Activated CD8-positive, alpha-beta memory T cell treated with anti-CD3 and anti-CD28 coated beads, Interleukin-2, amount 50 U/mL, for 48 hours (primary cell): ENCODE data around the gene TSSK6.
A peak's percentile ranks its signal among the peaks of the same experiment; 100 is the strongest.

ENCODE experiments used
- DNase-seq: peaks from one replicate; pipeline ENCODE4 v3.0.0-alpha.2; 2020

TSSK6 gene

DNA sequence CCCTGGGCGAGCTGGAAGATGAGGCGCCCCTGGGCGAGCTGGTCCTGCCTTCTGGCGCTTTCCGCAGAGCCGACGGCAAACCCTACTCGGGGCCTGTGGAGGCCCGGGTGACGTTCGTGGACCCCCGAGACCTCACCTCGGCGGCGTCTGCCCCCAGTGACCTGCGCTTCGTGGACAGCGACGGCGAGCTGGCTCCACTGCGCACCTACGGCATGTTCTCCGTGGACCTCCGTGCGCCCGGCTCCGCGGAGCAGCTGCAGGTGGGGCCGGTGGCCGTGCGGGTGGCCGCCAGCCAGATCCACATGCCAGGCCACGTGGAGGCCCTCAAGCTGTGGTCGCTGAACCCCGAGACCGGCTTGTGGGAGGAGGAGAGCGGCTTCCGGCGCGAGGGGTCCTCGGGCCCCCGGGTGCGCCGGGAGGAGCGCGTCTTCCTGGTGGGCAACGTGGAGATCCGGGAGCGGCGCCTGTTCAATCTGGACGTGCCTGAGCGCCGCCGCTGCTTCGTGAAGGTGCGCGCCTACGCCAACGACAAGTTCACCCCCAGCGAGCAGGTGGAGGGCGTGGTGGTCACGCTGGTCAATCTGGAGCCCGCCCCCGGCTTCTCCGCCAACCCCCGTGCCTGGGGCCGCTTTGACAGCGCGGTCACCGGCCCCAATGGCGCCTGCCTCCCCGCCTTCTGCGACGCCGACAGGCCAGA lies 29.1 kb upstream of the TSSK6 start:
- no peak for DNase-seq

DNA sequence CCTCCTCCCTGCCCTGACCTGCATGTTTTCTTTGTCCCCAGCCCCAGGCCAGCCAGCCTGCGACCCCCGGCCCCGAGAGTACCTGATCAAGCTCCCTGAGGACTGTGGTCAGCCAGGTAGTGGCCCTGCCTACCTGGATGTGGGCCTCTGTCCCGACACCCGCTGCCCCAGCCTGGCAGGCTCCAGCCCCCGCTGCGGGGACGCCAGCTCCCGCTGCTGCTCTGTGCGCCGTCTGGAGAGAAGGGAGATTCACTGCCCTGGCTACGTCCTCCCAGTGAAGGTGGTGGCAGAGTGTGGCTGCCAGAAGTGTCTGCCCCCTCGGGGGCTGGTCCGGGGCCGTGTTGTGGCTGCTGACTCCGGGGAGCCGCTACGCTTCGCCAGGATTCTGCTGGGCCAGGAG lies 28.3 kb upstream of the TSSK6 start:
- DNase-seq, result no peak

DNA sequence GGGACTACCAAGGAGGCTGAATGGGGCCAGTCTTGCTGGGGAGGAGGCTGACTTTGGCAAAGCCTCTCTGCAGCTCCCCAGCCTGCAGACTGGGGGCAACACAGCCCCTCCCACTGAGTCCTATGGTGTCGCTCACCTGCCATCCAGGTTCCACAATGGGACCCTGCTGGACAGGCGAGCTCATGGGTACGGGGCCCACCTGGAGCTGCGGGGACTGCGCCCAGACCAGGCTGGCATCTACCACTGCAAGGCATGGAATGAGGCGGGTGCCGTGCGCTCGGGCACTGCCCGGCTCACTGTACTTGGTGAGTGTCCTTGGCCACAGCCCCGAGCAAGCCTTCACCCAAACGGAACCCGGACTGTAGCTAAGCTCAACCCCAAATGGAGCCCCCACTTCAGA lies 27.8 kb upstream of the TSSK6 start:
- DNase-seq, result no peak

DNA sequence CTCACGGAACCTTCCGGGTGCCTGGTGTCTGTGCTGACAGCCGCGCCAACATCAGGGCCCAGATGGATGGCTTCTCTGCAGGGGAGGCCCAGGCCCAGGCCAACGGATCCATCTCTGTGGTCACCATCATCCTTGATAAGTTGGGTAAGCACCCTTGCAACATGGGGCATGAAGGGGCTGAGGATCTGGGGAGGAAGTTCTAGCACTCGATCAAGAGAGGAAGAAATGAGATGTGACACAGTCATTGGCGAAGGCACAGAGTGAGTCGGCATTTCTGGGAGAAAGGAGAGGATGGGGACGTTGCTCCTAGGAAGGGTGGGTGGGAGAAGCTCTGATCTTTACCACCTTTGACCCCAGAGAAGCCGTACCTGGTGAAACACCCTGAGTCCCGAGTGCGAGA lies 27.2 kb upstream of the TSSK6 start:
- no peak for DNase-seq

DNA sequence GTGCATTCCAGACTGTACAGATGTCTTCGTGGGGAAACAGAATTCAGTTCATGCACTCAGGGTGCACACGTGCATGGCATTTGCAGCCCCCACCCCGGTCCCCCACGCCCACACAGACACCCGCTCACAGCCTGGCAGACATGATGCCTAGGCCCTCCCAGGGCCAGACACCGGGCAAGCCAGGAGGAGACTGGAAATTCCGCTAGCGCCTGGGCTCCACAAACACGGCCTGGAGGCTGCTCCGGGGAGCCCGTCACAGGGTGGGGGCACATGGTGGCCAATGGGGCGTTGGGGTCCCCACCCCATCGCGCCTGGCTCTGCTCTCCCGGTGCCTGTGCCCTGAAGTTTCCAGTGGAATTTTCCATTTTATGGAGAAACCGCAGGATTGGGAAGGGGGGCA lies 26.3 kb upstream of the TSSK6 start:
- DNase-seq, result no peak

DNA sequence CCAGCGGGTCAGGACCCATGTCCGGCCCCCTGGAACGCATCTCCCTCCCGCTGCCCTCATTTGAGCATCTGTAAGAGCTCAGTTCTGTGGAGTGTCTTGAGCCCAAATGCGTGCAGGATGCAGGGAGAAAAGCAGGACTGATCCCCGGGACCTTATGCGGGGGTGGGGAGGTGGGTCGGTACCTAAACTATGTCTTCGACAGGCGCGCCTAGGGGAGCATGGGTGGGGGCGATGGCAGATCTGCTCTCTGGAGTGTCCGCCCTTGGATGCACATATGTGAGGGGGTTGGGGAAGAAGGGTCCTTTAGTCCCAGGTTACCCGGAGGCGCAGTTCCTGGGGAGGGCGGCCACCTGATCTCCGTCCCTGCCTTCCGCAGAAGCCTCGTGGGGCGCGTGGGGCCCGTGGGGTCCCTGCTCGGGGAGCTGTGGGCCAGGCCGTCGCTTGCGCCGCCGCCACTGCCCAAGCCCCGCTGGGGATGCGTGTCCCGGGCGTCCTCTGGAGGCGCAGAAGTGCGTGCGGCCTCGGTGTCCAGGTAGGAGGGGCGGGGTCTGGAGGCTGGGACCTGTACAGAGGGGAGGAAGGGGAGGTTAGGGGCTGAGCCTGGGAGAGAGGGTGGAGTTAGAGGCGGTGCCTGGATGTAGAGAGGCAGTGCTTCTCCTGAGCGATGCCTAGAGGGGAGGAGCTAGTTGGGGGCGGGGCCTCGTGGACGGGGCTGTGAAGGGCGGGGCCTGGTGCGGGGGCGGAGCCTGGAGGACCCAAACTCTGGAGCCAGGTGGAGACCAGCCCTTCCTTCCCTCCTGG lies 25.6 kb upstream of the TSSK6 start:
- DNase-seq, result peak; percentile 91

DNA sequence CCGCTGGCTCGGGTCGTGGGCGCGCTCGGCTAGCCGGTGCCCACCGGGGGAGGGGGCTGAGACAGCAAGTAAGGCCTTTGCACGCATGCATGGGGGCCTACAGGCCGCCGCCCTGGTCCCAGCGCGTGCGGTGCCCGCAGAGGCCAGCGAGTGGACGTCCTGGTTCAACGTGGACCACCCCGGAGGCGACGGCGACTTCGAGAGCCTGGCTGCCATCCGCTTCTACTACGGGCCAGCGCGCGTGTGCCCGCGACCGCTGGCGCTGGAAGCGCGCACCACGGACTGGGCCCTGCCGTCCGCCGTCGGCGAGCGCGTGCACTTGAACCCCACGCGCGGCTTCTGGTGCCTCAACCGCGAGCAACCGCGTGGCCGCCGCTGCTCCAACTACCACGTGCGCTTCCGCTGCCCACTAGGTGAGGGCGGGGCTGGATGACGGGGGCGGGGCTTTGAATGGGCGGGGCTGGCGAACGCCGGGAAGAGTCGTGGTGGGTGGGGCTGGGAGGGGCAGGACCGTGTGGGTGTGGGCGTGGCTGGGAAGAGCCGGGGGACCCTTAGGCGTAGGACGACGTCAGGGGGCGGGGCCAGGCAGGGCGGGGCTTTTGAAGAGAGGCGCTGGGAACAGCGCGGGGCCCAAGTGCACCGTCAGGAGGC lies 24.8 kb upstream of the TSSK6 start:
- DNase-seq, result peak; percentile 89

DNA sequence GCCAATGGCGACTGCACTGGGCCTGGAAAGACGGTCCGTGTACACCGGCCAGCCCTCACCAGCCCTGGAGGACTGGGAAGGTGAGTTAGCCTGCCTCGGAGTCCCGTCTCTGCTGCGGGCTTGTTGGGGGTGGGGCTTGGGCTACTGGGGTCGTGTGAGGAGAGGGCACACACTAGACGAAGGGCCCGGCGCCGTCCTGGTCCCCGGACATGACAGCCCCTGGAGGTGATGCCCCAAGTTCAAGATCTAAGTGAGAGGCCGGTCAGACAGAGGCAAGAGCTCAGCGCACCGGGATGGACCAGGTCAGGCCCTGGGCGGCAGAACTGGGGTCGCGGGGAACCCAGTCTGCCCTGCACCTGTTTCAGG lies 24.3 kb upstream of the TSSK6 start:
- DNase-seq, result no peak

DNA sequence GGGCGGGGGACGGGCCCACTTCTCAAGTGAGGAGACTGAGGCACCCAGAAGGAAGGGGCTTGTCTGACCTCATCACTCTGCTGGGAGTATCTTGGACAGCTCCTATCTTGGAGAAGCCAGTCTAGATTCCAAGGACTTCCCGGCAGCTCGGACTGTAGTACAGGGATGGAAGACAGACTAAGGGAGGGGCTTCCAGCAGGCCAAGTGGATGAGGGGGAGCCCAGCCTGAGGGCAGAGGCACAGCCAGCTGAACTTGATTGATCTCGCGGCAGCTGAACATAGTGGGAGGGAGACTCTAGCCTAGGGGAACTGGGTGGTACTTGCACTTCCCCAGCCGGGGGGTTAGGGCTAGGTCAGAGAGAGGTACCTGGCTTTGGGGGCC lies 23.4 kb upstream of the TSSK6 start:
- no peak for DNase-seq

DNA sequence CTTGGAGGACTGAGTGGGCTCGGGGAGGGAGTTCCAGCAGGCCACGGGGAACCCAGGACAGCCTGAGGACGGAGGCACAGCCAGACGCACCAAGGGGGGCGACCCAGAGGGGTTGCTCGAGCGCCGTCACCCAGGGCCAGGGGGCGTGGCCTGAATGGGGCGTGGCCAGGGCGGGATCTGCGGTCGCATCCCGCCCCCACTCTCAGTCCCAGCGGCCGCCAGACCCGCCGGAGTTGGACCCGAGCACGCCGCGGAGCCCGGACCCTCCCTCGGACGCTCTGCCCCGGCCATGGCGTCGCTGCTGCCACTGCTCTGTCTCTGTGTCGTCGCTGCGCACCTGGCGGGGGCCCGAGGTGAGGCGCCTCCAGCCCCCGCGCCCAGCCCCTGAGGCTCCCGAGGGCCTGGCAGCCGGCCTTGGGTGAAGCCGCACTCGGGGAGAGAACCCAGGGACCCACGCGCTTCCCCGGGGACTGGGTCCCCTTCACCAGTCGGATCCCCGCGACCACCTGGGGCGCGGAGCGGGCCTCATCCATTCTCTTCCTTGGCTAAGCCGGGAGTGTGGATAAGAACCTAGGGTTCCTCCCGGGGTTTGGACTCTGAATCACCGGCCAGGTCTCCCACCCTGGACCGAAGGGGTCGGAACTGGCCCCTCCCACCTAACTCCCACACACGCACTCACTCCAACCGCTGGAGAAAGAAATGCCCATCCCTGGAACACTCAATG lies 22.9 kb upstream of the TSSK6 start, which contains the start of gene CILP2:
CILP2 (plus strand) TSS at position 205 of the 724 bp plus-strand sequence; CDS start at position 290, 85 bp downstream.
- peak; percentile 80 for DNase-seq

DNA sequence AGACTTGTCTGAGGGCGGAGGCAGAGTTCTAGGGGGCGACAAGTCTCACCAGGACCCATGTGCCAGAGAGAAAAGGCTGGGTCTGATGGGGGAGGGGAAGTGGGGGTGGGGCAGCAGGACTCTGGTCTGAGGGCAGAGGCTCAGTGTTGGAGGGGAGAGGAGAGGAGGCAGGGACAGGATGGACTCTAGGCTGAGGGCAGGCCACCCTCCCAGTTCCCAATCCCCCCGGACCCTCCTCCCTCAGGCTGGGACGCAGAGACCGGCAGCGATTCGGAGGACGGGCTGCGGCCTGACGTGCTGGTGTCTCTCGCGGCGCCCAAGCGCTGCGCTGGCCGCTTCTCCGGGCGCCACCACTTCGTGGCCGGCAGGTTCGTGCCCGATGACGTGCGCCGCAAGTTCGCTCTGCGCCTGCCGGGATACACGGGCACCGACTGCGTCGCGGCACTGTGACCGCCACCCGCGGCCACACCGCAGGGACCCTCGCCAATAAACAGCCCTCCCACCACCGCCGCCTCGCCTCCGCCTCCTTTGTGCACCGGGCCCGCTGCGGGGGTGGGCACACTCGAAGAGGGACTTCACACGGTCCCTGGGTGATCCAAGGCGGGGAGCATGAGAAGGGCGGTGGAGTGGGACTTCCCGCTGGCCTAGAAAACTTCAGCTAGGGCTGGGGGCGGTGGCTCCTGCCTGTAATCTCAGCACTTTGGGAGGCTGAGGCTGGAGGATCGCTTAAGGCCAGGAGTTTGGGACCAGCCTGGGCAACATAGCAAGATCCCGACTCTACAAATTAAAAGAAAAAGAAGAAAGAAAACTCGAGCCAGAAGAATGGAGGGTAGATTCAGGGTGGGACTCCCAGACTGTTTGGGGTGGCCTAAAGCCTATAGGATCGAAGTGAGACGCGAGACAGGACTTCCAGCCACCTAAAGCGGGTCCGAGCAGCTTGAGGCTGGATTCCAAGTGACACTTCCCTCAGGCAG lies 22.0 kb upstream of the TSSK6 start:
- DNase-seq, result no peak

DNA sequence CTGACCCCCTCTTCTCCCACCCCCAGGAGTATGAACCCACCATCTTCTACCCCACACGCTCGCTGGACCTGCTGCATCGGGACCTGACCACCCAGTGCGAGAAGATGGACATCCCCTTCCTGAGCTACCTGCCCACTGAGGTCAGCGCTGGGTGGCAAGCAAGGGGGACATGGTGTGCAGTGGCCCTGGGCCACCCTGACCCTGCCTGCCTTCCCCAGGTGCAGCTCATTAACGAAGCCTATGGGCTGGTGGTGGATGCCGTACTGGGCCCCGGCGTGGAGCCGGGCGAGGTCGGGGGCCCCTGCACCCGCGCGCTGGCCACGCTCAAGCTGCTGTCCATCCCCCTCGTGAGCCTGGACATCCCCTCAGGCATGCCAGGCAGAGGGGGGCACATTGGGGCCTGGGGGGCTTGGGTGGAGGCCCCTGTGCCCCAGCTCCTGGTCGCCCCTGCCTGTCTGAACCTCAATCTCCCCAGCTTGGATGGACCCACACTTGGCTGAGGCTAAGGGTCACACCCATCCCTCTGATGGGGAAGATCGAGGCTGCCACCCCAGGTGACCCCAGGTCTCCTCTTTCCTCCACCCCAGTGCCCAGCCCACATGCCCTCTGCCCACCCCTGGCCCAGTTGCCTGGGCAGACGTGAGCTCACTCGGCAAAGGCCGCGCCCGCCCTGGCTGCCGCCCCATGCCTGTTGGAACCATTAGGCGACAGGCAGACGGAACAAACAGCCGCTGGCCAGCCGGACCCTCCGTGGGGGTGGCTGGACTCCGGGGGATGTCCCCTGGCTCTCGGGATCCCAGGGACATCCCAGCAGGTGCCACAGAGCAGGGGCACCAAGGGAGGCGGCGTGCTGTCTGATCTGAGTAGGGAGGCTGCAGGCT lies 20.2 kb upstream of the TSSK6 start:
- no peak for DNase-seq

DNA sequence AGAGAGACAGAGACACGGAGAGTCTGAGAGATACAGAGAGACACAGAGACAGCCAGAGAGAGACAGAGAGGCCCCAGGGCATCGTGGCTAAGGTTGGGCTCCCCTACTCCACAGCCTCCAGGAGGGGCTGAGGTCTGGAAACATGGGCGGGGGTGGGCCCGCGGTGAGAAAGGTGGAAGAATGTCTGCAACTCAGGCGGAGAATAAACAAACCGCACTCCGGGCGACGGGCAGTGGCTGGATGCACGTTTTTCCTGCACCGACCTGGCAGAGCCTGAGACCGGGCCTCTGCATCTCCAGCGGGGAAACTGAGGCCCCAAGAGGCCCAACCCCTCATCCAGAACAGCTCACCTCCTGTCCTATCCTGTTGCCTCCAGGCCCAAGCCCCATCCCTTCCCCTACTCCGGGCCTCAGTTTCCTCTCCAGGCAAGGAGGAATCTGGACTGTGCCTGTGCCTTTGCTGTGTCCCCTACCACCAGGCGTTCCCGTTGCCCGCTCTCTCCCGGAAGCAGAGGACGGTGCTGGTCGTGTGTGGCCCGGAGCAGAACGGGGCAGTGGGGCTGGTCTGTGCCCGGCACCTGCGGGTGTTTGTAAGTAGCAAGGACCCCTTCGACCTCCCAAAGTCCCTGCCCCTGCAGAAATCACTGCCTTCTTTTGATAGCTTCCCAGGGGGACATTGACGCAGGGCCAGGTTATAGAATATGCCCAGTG lies 19.4 kb upstream of the TSSK6 start:
- no peak for DNase-seq

DNA sequence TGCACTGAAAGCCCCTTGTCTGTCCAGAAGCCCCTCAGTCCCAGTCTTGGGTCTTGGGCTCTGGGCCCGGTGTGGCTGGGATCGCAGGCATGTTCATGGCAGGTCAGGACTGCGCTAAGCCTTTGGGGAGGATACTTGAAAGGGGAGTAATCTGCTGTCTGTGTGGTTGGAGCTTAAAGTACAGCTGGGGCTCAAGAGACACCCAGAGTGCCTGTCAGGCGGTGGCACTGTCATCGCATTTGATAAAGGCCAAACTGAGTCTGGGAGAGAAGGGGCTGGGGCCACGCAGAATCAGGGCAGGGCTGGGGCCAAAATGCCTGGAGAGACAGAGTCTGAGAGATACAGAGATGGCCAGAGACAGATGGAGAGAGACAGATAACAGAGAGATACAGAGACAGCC lies 18.5 kb upstream of the TSSK6 start:
- no peak for DNase-seq

DNA sequence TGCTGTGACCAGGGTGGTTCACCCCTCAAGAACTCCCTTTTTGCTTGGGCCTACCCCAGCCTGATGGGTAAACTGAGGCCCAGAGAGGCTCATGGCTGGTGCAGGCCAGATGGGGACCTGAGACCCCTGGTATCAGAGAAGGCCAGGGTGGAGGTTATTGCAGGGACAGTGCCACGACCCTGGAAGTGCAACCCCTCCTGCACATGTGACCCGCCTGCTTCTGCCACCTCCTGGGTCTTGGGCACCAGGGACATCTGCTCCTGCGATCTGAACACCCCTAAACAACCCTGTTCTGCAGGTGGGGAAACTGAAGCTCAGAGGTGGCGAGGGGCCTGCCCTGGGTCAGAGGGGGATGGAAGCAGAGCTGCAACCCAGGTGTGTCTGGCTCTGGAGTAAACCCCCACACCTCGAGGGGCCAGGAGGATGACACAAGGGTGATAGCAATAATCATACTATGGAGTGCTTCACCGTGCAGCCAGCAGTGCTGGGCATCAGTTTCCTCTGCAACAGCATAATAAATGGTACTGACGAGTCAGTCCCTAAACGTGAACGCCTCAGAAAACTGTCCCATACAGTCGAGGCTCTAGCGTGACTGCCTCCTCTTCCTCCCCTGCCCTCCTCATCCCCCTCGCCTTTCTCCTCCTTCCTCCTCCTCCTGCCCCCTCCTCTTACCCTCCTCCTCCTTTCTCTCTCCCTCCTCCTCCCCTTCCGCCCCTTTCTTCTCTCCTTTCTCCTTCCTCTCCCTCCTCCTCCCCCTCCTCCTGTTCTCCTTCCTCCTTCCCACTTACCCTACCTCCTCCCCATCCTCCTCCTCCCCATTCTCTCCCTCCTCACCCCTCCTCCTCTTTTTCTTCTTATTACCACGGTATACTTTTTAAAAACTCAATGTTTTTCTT lies 17.7 kb upstream of the TSSK6 start:
- DNase-seq, result no peak

DNA sequence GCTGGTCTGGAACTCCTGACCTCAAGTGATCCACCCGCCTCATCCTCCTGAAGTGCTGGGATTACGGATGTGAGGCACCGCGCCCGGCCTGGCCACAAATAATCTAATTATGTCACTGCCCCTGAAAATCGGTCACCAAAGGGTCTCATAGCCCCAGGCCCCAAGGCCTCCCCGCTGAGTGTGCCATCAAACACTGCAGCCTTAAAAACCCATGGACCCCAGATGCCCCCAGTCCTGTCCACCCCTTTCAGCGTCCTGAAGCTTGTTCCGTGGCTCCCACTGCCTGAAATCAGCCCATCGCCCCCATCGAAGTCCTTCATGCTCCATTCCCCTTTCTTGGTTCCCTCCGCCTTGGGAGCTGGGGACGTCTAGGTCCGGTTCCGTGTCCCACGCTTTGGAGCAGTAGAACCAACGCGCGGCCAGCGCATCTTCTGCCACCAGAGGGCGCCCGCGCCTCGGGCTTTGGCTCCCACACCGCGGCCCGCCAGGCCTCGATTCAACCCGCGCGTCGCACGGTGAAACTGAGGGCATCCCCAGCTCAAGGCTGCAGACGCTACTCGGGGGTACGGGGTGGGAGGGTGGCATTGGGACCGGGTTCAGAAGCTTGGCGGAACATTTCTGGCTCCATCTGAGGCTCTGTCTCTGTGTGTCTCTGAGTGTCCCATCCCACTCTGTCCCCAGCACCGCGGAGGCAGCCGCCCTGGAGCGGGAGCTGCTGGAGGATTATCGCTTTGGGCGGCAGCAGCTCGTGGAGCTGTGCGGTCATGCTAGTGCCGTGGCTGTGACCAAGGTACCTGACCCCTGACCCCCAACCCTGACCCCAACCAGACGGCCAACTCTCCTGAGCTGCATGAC lies 16.8 kb upstream of the TSSK6 start:
- peak; percentile 99 for DNase-seq

DNA sequence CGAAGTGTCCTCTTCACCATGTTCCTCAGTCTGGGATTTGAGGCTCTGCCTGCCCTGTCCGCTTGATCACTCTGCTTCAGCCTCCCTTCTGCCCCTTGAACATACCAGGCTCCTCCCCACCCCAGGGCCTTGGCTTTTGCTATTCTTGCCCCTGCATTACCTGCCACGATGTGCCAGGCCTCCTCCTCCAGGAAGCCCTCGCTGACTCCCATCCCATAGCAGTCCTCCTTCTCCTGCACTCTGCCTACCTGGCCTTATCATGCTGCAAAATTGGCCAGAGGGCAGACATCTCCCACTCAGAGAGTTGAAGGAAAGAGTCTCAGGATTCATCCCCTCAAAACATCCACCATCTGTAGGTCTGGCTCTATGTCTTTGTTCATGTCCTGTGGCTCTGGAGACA lies 15.5 kb upstream of the TSSK6 start:
- no peak for DNase-seq

DNA sequence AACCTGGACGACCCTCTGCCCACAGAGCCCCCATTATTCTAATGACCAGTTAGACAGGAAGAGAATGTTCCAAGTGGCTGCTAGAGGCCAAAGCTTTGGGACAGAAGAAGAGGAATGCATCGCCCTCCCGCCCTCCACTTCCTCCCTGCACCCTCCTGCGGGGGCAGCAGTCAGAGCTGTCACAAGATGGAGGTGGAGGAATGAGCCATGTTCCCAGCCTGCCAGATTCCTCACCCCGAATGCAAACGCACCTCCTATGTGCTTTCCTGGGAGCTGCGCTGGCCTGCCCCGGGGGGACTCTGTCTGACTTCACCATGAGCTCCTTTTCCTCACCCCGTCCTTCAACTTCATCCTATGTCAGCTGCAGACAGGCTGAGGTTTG lies 15.1 kb upstream of the TSSK6 start:
- DNase-seq, result no peak
